GM19452 (cell line): ENCODE data around the gene TSPAN3.

Experiments used
- ATAC-seq: cut with Tn5 transposase; IDR thresholded peaks from one replicate; pipeline ENCODE4 v1.9.1; 2021; ENCODE audit not compliant: unreplicated experiment

The TSPAN3 gene

DNA sequence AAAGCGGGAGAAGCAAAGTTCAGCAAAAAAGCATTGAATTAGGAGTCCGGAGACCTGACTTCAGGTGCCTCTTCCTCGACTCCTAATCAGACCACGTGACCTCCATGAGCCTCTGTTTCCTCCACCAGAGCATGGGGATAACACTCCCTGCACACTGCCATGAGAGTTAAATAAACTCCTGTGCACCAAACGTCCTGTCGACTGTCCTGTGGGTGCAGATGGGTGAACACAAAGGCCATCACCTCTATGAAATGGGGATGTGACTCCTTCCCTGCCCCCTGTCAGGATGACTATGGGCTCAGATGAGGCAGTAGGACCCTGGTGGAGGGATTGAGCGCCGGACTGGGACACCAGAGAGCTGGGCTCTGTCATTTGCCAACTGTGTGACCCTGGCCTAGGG lies 13.5 kb upstream of the TSPAN3 start:
- no peak for ATAC-seq

DNA sequence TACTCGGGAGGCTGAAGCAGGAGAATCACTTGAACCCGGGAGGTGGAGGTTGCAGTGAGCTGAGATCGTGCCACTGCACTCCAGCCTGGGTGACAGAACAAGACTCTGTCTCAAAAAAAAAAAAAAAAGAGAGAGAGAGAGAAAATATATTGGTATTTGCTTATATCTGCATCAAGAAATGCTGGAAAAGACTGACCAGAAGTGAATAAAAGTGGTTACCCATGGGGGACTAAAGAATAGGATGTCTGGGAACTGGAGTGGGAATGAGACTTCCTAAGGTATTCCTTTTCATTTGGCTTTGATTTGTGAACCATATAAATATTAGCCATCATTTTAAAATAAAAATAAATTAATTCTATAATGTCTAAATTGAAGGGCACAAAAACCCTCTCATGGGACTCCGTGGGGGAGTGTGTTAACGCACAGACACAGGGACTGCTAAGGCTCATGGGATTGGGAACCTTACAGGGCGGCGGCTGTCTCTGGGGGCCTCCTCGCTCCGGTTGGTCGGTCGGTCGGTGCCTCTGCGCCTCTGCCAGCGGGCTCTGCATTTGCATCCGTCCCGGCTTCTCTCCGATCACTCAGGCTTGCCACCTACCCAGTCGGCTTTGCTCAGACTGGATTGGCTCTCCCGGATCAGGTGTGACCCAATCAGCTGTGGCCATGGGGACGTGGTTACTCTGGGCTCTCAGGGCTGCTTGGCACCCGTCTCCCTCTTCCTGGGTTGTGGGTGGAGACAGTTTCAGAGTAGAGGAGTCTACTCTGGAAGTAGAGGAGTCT lies 12.7 kb upstream of the TSPAN3 start:
- ATAC-seq: peak; percentile 79

DNA sequence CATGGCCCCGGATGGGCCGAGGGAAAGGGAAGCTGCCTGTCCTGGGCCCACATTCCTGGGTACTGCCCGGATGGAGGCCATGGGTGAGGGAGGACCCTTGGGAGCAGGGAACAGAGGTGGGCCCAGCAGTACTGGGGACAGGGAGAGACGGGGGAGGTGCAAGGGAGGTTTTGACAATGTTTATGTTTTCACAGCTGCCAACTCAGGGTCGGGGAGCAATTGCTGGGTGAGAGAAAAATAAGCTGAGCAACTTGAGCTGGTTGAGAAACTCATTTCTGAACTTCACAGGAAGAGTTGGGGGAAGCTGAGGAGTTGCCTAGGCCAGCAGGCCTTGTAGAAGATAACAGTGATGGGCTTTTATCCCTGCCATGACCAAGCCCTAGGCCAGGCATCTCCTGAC lies 11.1 kb upstream of the TSPAN3 start:
- no peak for ATAC-seq

DNA sequence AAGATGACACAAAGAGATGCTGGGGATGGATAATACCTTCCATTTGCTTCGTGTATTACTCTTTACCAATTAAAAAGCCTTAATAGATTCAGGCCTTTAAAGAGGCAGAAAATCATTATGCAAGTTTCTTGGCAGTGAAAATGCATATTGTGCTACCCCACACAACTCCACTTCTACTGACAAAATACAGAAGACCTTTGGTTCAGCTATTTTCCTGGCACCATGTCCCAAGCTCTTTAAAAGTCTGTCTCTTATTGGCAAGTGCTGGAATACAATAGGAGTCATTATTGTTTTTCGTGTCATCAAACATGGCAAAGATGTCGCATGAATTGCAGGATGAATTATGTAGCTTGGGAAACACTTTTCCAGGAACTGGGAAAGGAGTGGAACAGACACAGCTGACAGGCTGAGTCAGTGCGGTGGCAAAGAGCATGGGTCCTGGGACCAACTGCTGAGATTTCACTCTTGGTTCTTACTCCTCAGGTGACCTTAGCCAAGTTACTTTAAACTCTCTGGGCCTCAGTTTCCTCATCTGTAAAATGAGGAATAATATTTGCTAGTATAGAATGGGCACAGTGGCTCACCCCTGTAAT lies 5.5 kb upstream of the TSPAN3 start:
- ATAC-seq: no peak

DNA sequence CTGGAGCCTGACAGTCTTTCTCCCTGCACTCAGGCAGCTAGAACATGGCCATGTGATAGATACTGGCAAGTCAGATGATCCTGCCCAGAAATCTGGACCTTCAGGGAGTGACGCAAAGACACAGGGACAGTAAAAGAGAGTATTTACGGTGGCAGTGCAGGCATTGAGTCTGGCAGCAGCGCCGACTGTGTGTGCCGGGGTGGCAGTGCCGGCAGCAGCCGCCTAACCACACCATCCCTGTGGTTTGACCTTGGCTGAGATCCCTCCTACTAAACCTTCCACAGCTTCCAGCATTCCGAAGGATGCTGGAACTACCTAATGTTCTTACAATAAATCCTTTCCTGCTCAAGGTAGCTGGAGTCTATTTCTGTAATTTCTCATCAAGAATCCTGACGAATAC lies 4.6 kb upstream of the TSPAN3 start:
- ATAC-seq: no peak

DNA sequence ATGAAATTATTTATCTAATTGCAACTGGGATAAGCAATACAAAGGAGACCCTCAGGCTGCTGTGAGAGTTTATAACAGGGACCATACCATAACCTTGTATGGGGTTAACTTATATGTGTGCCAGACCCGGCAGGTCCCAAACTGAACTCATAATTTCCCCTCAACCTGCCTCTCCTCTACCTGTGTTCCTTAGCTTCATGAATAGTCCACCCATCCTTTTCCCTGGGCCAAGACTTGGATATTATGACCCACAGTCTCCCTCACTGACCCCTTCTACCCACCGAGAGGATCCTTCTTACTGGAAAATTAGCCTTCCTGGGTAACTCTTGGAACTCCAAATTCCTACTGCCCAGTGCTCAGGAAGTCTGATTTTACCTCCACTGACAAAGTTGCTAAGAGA lies 3.4 kb upstream of the TSPAN3 start:
- no peak for ATAC-seq

DNA sequence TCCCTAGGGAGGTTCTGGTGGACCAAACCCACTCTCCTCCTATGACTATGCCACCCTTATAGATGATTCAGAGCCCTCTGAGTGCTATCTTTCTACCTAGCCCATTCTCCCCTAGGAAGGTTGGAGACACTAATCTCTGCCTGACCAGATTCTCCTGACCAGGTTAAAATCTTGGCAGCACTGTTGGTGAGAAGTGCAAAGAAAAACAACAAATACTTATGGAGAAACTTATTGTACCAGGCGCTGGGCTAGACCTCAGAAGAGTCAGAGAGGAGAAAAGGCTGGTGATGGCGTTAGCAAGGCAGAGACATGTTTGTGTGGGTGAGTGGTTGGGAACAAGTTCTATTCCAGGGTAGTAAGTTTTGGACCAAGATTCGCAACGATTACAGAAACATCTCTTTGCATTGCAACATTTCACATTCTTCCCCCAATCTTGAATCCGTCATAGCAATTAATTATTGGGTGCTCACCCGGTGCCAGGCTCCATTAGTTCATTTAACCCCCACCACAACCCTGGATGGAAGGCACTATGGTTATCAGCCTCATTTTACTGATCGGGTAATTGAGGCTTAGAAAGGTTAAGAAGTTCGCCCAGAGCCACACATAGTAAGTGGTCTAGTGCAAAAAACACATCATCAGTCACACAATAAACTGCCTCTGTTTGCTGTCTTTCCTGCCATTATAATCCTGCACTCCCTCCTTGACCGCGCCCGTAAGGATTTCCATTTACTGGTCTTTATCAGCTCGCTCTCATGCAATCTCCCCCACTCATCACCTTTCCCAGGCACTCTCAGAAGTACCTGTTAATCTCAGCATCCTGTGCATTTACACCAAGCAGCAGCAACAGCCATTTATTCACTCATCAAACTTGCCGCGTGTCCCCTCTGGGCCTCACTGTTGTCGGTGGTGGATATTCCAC lies 655 bp upstream of the TSPAN3 start:
- no peak for ATAC-seq

DNA sequence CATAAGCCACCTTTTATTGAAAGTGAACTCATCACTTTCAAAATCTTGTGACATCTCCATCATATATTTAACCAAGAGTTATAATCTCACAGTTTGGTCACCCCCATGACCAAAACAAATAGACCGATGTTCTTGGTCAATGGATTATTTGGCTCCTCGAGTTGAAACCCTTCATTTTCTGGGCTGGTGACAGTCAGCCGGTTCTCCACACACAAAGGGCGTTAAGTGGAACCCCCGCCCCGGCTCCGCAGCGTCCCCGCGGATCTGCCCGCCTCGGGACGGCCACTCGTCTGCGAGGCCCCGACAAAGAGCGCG lies 772 bp downstream of the TSPAN3 start:
- ATAC-seq: no peak

DNA sequence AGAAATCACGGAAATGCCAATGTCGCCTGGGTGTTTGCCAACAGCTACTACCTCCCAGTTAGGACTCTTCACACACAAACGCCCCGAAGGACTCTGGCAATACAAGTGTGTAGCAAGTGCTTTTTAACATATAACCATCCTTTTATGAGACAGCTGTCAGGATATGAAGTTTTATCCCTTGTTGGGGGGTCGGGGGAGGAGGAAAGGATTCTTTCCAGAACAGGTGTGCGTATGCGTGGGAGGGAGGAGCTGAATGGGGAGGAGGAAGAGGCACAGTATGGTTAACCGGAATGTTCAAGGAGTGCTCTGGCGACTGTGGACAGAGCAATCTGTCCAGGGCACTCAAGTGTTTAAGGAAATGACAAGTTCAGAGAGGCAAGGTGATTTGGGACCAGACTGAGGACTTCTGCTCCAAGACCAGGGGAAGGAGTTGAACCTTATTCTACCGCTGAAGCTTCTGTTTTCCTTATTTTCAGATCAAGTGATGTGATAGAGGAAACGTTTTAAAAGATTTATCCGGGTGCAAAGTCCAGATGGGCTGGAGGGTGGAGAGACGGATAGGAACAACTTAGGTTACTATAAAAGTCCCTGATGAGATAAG lies 1.3 kb downstream of the TSPAN3 start:
- no peak for ATAC-seq

DNA sequence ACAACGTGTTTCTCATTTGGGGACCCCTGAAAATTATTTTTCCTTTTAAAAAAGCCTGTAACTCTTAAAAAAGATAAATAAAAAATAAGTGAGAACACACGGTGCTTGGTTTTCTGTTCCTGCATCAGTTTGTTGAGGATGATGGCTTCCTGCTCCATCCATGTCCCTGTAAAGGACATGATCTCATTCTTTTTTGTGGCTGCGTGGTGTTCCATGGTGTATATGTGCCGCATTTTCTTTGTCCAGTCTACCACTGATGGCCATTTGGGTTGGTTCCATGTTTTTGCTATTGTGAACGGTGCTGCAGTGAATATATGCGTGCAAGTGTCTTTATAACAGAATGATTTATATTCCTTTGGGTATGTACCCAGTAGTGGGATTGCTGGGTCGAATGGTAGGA lies 2.3 kb downstream of the TSPAN3 start:
- no peak for ATAC-seq

DNA sequence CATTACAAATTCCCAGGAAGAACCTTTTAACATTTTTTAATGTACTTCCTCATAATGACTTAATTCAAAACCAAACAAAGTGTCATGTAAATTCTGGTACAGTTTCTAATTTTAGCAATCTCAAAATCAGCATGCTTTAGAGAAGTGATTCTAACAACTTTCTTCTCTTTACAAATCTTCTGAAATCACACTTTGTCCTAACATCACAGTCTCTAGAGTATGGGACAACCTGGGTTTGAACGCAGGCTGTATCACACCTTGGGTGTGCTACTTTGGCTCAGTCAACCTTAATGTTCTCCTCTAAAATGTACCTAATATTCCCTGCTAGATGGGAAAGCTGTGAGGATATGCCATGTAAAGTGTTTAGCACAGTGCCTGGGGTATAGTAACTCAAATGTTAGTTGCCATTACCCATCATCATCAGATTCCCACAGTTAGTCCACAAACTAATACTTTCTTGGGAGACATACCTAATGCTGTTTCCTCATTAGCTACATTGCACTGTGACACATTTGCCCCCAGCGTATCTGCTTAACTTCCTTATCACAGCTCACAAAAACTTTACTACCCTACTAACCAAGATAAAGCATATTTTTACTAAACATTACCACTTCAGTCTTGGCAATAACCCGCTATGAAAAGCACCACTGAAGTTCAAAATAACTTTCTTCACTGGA lies 3.1 kb downstream of the TSPAN3 start:
- no peak for ATAC-seq

DNA sequence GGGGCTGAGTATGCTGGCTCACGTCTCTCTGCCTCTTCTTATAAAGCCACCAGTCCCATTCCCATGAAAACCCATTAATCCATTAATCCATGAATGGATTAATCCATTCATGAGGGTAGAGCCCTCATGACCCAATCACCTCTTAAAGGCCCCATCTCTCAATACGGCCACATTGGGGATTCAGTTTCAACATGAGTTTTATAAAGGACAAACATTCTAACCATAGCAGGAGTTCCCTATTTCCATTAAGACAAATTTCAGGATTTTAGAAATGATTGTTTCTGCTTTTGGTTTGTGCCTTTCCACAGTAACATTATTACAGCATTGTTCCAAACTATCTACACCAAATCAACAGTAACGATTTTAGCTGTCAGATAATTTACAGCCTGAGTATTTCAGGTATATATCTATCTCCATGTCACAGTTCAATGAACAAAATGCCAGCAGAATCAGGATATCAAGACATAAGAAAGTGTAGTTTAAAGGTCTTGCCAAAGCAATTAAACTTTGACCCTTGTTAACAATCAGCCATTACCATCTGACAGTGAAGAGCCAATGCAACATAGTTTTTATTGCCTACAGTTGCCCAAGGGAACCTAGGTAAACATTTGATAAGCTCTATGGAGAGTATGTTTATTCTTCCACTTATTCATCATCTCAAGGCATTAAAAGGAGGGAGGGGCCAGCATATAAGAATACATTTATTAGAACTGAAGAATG lies 3.8 kb downstream of the TSPAN3 start:
- no peak for ATAC-seq

DNA sequence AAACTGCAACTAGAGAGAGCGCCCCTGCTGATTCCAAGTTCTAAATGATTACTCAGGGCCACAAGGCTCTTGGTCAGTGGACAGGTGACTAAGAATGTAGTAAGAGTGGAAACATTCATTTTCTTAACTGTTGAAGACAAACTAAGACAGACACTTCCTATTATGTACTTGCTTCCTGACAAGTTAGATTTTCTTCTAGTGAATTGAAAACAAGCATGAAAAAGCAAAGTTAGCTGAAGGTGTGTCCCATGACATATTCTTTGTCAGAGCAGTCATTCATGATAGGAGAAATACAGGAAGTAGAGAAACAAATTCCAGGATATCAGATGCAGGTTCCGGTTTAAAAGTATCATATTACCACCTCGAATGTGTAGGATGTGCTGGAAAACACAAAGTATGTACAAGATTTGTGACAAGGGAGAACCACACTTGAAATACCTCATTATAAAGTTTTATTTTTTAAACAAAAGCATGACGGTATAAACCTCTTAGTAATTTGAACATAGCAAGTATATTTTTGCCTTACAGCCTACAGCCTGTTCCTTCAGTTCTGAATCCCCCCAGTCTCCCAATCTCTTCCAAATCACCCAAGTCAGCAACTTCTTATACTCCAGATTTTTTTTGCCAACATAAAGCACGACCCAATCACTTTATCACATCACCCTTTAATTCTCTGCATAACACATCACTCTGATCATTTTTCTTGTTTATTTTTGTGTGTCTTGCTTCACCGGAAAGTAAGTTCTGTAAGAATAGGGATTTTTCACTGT lies 6.2 kb downstream of the TSPAN3 start:
- ATAC-seq: no peak

DNA sequence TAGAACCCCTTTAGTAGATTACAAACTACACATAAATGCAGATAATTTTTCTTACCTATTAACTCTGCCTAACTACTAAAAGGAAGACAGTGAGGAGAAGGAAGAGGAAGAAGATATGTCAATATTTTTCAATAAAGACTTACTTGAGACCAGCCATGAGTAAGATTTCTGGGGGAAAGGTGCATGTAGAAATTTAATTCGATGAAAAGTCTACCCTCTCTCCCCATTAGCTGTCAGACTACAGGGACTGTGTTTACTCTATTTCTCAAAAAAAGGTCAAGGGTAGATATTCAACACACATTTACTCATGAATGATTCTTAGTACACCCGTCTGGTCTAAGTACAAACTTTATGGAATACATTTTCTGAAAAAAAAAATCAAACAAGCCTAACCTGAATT lies 6.8 kb downstream of the TSPAN3 start:
- ATAC-seq: no peak

DNA sequence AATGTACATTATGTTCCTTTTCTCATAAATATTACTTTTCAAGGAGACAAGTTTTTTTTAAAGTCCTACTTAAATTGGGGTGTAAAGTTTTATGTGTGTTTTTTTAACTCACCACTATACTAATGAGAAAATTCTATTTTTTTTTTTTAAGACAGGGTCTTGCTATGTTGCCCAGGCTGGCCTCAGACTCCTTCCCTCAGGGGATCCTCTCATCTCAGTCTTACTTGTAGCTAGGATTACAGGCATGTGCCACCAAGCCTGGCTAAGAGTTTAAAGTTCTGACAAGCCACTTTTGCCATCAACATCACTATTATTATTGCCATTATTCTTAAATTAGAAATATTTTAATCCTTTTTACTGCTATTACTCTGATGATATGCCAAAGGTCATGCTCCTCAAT lies 7.7 kb downstream of the TSPAN3 start:
- ATAC-seq: no peak

DNA sequence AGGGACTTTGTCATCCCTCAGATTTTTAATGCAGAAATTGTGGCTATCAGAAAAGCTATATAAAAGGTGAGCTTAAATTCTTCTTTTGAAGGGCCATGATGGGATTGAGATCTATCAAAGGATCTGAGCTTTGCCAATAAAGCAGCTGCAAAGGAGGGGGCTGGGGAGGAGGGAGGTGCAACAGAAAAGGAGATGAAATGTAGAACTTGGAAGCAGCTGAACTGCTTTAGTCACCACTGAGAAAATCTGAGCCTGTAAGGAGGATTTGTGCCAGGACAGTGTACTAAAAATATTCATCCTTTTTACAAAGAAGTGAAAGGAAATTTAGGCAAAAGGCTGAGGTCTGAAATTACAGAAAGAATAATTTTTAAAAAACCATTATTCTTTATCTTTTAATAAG lies 10.4 kb downstream of the TSPAN3 start:
- ATAC-seq: no peak

DNA sequence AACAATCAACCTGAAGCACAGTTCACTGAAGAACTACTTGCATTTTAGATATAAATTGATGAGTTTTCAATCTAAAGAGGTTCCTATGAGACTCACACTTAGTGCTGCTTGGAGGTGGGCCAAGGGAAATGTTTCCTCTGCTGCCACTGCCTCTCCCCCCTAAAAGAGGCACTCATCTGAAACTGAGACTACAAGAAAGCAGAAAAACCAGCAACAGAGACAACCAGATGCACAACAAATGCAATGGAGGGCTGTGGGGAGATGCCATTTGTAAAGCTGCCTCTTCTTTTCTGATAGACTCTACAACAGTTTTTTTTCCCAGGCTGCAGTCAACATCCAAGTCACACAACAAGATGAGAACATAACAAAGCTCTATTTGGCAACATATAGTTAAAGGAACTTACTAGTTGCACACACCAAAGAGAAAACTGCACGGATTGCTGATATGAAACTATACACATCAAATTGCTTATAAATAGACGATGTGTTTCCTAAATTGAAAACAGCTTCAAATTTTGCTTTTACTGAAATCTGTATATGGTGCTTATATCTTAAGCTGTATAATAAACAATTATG lies 11.0 kb downstream of the TSPAN3 start:
- ATAC-seq: no peak

DNA sequence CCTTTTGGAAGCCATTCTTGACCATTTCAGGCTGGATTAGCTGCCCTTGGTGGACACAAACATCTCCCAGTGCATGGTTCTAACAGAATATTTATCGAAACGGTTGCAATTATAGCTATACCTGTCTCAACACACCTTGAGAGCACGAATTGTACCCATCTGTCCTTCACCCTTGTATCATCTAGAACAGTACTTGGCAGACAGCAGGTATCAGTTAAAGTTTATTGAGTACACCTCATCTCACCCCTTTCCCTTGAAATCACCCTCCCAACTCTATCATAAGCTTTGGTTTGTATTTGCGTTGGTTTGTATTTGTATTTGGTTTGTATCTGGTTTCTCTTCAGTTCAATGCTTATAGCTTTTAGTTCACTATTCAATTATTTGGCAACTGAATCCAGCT lies 12.4 kb downstream of the TSPAN3 start:
- no peak for ATAC-seq

DNA sequence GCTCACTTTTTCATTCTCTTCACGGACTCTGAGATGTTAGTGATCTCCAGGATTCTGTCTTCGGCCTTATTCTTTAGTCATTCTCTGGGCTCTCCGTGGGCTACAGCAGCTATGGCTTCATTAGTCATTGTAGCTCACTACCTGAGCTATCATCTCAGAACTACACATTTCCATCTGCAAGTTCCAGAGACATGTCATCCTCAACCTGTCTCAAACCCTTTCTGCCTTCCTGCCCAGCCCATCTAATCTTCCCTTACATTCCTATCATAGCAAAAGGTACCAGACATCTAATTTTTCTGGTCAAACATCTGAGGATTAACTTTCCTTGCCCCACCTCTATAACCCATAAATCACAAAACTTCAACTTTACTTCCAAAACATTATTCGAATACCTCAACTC lies 13.2 kb downstream of the TSPAN3 start:
- no peak for ATAC-seq
